Stimulated activated CD8-positive, alpha-beta memory T cell treated with anti-CD3 and anti-CD28 coated beads, Interleukin-7, amount 100 ng/mL, for 48 hours (primary cell): ENCODE measurements around the gene FGF18.
A peak's percentile ranks its signal among the peaks of the same experiment; 100 is the strongest.
"Not testable (repeated sequence)": the region's sequence is repeated elsewhere in the genome, so short reads cannot be mapped to it uniquely, and the experiment has no call there.

Source experiments
- DNase-seq, 2 donors: peaks; one replicate each; pipeline ENCODE4 v3.0.0-alpha.2; 2020; ENCODE audit warnings: low read depth in 1 of 2; ENCODE audit errors: extremely low read depth in 1 of 2

FGF18 gene

DNA sequence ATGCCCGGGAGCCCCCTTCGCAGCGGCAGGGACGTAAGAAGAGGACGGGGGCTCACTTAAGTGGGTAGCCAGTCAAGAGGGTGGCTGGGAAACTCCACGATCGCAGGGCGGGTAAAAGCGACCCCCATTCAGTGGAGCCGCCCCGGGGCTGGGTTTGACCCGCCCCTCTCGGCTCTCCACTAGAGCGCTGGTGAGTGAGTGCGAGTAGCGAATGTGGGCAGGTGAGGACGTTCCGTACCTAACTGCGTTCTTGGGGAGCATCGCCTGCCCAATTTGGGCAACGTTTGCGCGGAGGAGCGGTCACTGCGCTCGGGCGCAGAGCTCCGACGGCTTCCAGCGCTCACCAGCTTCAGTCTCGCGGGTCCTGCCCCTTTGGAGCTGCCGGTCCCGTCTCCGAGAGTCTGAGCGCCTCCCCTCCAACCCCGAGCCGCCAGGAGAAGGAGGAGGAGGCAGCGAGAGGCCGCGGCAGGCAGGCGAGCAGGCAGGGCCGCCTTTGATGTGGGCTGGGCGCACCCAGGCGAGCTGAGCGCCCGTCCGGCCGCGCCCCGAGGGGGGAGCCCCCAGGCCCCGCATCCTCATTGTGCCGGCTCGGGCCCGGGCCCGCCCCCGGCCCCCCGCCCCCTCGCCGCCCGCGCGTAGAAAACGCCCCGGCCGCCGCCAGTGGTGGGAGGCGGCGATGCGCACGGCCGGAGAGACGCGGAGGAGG, at the start of gene FGF18:
Gene FGF18 (plus strand): TSS at position 666 of the 706 bp plus-strand sequence. CDS start 553 bp downstream, outside the sequence.
- no peak for DNase-seq

GRCh38 chr5:171369898-171370297, 49.5 kb upstream of the FGF18 start:
- no peak for DNase-seq

DNA sequence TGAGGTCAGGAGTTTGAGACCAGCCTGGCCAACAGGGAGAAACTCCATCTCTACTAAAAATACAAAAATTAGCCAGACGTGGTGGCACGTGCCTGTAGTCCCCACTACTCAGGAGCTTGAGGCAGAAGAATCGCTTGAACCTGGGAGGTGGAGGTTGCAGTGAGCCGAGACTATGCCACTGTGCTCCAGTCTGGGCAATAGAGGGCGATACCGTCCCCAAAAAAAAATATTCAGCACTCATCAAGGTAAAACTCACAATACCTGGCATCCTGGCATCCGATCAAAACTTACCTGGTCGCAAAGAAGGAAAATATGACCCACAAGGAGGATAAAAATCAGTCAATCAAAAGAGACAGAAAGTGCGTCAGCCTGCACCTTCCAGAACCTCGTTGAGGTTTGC, 48.6 kb upstream of the FGF18 start:
- not testable (repeated sequence) for DNase-seq

GRCh38 chr5:171371326-171371725, 48.1 kb upstream of the FGF18 start:
- no peak for DNase-seq

DNA sequence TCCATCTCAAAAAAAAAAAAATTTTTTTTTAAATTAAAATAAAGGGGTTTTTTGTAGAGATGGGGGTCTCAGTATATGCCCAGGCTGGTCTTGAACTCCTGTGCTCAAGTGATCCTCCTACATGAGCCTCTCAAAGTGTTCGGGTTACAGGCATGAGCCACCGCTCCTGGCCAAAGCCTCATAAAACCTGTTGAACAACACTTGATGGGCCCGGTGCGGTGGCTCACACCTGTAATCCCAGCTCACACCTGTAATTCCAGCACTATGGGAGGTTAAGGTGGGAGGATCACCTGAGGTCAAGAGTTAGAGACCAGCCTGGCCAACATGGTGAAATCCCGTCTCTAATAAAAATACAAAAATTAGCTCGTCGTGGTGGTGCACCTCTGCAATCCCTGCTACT, 39.5 kb upstream of the FGF18 start:
- DNase-seq, result no peak

DNA sequence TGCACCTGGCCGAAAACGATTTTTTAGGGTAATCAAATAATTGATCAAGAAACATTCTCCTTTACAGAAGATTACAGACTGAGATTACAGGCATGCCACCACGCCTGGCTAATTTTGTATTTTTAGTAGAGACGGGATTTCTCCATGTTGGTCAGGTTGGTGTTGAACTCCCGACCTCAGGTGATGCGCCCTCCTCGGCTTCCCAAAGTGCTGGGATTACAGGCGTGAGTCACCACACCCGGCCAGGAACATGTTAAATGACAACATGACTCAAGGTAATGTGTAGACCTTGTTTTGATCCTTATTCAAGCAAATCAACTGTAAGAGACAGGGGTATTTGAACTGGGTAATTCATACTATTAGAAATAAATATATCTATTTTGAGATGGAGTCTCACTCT, 35.0 kb upstream of the FGF18 start:
- not testable (repeated sequence) for DNase-seq

- DNase-seq, result peak in 1 of 2 donors; percentile 15
Measured at GRCh38 chr5:171384999-171385398, 34.4 kb upstream of the FGF18 start.

GRCh38 chr5:171386006-171386671, 33.3 kb upstream of the FGF18 start:
- no peak for DNase-seq

- DNase-seq, result no peak
Measured at GRCh38 chr5:171386861-171387344, 32.5 kb upstream of the FGF18 start.

GRCh38 chr5:171387345-171387969, 32.0 kb upstream of the FGF18 start, which contains the start of gene NPM1:
Gene NPM1 (plus strand): TSS chr5:171387849. CDS start chr5:171387949, 100 bp downstream.
- peak; percentile 96 to 97 for DNase-seq

DNA sequence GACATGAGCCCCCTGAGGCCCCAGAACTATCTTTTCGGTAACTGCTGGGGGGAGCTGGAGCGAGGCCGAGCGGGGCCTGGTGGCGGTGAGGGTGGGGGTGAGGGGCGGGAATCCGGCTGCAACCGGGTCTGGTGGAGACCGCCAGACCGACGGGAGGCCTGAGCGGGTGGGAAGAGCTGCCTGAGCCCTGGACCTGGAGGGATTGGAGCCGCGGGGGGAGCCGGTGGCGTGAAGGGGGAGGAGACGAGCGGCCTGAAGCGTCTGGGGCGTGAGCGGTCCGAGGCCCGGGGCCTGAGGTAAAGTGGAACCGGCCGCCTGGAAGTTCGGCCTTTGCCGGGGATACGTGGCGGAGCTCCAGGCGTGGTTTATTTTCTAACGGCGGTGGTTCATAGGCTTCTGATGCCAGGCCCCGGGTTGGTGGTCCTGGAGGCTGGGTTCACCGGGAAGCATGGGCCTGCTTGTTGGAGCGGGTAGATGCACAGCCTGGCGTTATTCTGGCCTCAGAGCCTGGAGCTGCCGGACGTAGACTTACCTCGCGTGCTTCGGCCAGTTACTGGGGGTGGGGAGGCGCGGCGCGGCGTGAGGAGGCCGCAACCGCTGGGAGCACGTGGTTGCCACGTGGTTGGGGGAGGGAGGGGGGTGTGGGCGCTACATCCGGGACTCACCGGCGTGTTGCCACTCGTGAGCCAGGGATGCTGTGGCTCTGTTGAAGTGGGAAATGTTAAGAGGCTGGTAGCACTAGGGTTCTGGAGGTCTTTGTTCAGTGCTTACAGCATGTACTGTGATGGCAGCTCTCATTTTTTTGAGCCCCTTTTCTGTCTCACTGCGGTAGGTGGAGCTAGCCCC, 31.3 kb upstream of the FGF18 start:
- DNase-seq, result peak; percentile 62 to 64

- DNase-seq, result peak; percentile 18 to 37
Measured at GRCh38 chr5:171388816-171389168, 30.7 kb upstream of the FGF18 start.

DNA sequence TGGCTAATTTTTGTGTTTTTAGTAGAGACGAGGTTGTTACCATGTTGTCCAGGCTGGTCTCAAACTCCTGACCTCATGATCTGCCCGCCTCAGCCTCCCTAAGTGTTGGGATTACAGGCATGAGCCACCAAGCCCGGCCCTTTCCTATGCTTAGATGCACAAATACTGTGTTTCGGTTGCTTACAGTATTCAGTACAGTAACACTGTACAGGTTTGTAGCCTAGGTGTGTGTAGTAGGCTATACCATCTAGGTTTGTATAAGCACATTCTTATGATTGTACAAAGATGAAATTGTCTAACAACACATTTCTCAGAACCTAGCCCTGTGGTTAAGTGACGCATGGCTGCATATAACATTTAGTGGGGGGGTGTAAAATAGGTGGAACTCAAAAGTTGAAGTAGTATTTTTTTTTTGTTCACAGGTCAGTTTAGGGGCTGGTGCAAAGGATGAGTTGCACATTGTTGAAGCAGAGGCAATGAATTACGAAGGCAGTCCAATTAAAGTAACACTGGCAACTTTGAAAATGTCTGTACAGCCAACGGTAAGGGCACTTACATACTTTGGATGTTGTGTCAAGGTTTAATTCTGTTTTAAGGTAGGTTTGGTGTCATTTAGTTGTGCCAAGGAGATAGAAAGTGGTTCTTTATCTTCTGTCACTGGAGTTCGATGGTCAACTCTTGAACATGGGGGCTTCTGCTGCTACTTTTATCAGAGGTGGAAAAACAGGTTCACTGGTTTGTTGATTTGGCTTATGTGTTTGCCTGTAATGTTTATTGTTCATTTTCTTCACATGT, 28.4 kb upstream of the FGF18 start:
- DNase-seq, result no peak

GRCh38 chr5:171391996-171392577, 27.4 kb upstream of the FGF18 start:
- no peak for DNase-seq

- no peak for DNase-seq
Measured at GRCh38 chr5:171392585-171393159, 26.8 kb upstream of the FGF18 start.

- no peak for DNase-seq
Measured at GRCh38 chr5:171395042-171395441, 24.4 kb upstream of the FGF18 start.

DNA sequence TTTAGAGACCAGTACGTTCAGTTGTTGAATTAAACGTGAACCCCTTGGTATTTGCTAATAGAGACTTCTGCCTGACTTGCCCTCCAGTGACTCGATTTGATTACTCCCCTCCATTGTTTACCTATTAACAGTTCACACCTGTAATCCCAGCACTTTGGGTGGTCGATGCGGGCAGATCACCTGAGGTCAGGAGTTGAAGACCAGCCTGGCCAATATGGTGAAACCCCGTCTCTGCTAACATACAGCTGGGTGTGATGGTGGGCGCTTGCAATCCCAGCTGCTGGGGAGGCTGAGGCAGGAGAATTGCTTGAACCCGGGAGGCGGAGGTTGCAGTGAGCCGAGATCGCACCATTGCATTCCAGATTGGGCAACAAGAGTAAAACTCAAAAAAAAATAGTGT, 22.9 kb upstream of the FGF18 start:
- not testable (repeated sequence) for DNase-seq

- DNase-seq, result no peak
Measured at GRCh38 chr5:171397190-171397589, 22.3 kb upstream of the FGF18 start.

- no peak for DNase-seq
Measured at GRCh38 chr5:171397599-171397998, 21.8 kb upstream of the FGF18 start.
